Bronchial epithelial cell (primary cell): ENCODE measurements around the gene ABCC3. TPM values are rescaled to one million over a fixed set of nuclear protein-coding genes. Genes with fewer than 3 reads are reported as not detected.

Experiments
- DNase-seq: peaks from one replicate; pipeline ENCODE4 v3.0.0-alpha.2; 2010; ENCODE audit warnings: low read depth
- FAIRE-seq: peaks from 2 replicates; lab custom pipeline; 2011; peaks lifted over from hg19 to GRCh38; lab: Jason Lieb, UNC
- H3K27me3 ChIP-seq: 2 replicates; pipeline ENCODE4 v1.5.1; 2011; ENCODE audit warnings: low read length; ENCODE audit not compliant: control insufficient read depth, insufficient read depth
- H3K36me3 ChIP-seq: 2 replicates; pipeline ENCODE4 v1.5.1; 2011; ENCODE audit warnings: low read length; ENCODE audit not compliant: control insufficient read depth, insufficient read depth
- H3K4me3 ChIP-seq: 2 replicates; pipeline ENCODE4 v1.5.1; 2011; ENCODE audit warnings: mild to moderate bottlenecking, low read depth, low read length, control low read depth
- CTCF ChIP-seq: IDR thresholded peaks from 2 replicates; pipeline ENCODE4 v1.5.1; 2011; ENCODE audit warnings: mild to moderate bottlenecking, moderate library complexity, low read length, control low read depth, inconsistent platforms; ENCODE audit not compliant: insufficient read depth, severe bottlenecking
- total RNA-seq: library from RNA; depleted of rRNA; stranded (reverse); fragments of >200 nt; gene quantifications from 2 replicates; pipeline ENCODE4 v1.2.1, GENCODE V29; 2014

ABCC3 gene
- total RNA-seq, 1 donor from 2014 or later: 33.2 TPM

- FAIRE-seq: no peak
- Histone ChIP-seq H3K4me3 (peak overlapping the region; percentile 47), H3K36me3 (no peaks in the 10 kb centered on the region), H3K27me3 (no peaks in the 10 kb centered on the region)
- TF ChIP-seq CTCF: no peak
- DNase-seq: no peak
Measured at GRCh38 chr17:50634915-50635731, 442 bp downstream of the ABCC3 start.

DNA sequence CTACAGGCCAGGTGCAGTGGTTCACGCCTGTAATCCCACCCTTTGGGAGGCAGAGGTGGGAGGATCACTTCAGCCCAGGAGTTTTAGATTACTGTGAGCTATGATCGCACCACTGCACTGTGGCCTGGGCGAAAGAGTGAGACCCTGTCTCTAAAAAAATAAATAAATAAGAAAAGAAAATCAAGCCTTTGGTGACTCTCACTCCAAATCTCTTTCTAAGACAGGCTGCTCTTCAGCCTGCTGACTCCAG is 976 bp downstream of the ABCC3 start:
- Histone ChIP-seq H3K4me3 (peak overlapping the region; percentile 47), H3K27me3 (no peaks in the 10 kb centered on the region), H3K36me3 (no peaks in the 10 kb centered on the region)
- DNase-seq: no peak
- FAIRE-seq: no peak
- TF ChIP-seq CTCF: no peak

DNA sequence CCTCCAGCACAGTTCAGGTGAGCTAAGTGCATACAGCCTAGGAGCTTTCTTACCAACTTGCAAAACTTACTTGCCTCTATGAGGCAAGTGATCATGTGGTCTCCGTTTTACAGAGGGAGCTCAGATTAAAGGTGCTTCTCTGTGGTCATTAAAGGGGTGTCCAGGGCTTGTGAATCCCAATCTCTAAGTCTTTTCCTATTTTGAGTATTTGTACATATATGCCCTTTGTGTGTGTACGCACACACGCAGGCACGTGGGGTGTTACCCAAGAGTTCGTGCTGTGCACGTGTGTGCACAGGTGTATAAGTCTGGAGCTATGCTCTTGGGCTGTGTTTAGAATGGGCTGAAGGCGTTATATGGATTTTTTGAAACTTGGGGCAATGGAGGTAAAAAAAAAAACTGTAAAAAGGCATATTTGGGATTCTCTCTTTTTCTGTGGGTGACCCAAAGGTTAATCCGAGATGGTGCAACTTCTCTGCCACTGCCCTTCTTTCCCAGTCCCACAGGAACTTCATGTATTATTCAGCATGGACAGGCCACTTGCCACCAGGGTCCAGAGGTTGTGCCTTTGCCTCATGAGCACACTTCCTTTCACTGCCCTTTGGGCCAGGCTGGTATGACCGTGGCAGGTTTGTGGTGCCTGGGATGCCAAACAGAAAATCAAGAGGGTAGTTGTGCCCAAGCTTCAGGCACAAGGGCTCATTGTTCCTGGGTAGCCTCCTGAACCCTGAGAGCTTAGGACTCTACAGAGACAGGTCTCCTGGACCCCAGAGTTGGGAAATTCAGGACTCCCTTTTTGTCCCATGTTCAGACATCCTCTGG is 1.5 kb downstream of the ABCC3 start:
- no peak for TF ChIP-seq CTCF
- H3K4me3 ChIP-seq: no peak overlapping the region
- H3K36me3 ChIP-seq: no peaks in the 10 kb centered on the region
- DNase-seq: no peak
- no peak for FAIRE-seq
- no peaks in the 10 kb centered on the region for H3K27me3 ChIP-seq

DNA sequence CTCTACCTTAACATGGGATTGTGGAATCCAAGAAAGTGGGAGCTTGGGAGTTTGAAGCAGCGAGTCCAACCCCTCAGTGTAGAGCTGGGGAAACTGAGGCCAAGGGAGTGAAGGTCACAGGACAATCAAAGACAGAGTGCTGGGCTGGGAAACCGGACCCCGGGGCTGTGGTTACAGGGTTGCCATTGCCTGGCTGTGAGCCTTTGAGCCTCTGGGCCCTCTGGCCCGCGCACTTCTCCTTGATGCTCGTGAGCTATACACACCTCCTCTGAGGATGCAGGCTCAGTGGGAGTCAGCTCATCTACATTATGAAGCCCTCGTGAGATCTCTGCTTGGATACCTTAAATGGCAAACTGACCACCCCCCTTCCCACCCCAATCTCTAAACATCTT is 2.1 kb downstream of the ABCC3 start:
- DNase-seq: no peak
- no peak for TF ChIP-seq CTCF
- Histone ChIP-seq H3K4me3 (no peak overlapping the region), H3K36me3 (no peaks in the 10 kb centered on the region), H3K27me3 (no peaks in the 10 kb centered on the region)
- no peak for FAIRE-seq

DNA sequence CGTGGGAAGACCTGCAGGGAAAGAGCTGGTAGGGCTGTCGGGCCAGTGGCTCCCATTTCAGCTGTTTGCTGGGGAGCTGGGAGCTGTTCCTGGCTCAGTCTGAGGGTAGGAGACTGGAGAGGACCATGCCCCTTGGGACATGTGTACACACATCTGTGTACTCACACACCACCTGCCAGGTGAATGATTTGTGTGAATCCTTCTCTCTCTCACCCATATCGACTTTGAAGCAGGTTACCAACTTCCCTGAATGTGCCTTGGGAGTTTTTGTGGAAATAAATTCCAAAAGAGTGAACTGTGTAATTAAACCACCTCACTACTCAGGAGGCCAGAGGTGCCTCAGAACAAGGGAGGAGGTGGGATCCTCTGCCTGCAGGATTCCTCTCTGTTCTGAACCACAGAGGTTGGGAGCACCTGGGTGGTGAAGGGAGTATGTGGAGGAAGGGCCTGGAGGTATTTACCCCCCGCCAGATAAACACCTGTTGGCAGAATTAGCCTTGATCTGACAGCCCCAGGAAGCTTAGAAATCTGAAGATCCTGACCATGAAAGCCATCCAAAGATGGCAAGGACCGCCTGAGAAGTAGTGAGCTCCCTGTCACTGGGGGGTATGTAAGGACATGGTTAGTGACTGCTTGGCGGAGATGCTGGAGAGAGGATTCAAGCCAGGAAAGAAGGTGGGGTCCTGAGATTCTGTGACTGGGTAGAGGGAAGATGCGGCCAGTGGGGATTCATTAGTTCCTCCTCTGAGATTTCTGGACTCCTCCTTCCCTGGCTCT is 3.3 kb downstream of the ABCC3 start:
- no peak for TF ChIP-seq CTCF
- DNase-seq (peak; percentile 15), FAIRE-seq (no peak)
- Histone ChIP-seq H3K4me3 (no peak overlapping the region), H3K36me3 (no peaks in the 10 kb centered on the region), H3K27me3 (no peaks in the 10 kb centered on the region)
